ENCODE measurements around the gene ARL4D.

DNA sequence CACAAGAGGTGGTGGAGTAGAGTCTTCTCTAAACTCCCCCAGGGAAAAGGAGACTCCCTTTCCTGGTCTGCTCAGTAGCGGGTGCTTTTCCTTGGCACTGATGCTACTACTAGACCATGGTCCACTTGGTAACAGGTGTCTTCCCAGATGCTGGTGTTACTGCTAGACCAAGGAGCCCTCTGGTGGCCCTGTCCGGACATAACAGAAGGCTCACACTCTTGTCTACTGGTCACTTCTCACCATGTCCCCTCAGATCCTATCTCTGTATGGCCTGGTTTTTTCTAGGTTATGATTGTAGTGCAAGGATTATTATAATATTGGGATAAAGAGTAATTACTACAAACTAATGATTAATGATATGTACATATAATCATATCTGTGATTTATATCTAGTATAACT, 49.7 kb upstream of the ARL4D start:
- TF ChIP-seq JUND (IDR thresholded peaks at IDR 0.05; ENCODE audit: low read length), result no peak
- TF ChIP-seq, protein P1, sequence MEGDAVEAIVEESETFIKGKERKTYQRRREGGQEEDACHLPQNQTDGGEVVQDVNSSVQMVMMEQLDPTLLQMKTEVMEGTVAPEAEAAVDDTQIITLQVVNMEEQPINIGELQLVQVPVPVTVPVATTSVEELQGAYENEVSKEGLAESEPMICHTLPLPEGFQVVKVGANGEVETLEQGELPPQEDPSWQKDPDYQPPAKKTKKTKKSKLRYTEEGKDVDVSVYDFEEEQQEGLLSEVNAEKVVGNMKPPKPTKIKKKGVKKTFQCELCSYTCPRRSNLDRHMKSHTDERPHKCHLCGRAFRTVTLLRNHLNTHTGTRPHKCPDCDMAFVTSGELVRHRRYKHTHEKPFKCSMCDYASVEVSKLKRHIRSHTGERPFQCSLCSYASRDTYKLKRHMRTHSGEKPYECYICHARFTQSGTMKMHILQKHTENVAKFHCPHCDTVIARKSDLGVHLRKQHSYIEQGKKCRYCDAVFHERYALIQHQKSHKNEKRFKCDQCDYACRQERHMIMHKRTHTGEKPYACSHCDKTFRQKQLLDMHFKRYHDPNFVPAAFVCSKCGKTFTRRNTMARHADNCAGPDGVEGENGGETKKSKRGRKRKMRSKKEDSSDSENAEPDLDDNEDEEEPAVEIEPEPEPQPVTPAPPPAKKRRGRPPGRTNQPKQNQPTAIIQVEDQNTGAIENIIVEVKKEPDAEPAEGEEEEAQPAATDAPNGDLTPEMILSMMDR (IDR thresholded peaks at IDR 0.05; ENCODE audit: control extremely low read depth in 1 of 3, insufficient read depth in 1 of 3, low read depth in 1 of 3, low read length in 3 of 3), result peak in 2 of 3 experiments; percentile 29 to 47; a peak in 2 of 4 replicates
- TF ChIP-seq HDAC2 (IDR thresholded peaks at IDR 0.05; ENCODE audit: borderline replicate concordance in 1 of 2, low read depth in 2 of 2, low read length in 2 of 2), result no peak
- no peak for TF ChIP-seq SP1 (IDR thresholded peaks at IDR 0.05; ENCODE audit: low read depth, low read length)
- TF ChIP-seq, protein P2, sequence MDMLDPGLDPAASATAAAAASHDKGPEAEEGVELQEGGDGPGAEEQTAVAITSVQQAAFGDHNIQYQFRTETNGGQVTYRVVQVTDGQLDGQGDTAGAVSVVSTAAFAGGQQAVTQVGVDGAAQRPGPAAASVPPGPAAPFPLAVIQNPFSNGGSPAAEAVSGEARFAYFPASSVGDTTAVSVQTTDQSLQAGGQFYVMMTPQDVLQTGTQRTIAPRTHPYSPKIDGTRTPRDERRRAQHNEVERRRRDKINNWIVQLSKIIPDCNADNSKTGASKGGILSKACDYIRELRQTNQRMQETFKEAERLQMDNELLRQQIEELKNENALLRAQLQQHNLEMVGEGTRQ (IDR thresholded peaks at IDR 0.05; ENCODE audit: low read length), result no peak
- TF ChIP-seq, protein P3, sequence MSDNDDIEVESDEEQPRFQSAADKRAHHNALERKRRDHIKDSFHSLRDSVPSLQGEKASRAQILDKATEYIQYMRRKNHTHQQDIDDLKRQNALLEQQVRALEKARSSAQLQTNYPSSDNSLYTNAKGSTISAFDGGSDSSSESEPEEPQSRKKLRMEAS (IDR thresholded peaks at IDR 0.05), result no peak
- no peak for TF ChIP-seq GABPA (IDR thresholded peaks at IDR 0.05; ENCODE audit: borderline replicate concordance, insufficient read depth, low read length)
